ENCODE results near the gene ZNF560.
"Not testable (repeated sequence)": the region's sequence is repeated elsewhere in the genome, so short reads cannot be mapped to it uniquely, and the experiment has no call there.

The ZNF560 gene

GRCh38 chr19:9498183-9498902, at the start of gene ZNF560:
Gene ZNF560 (minus strand): TSS chr19:9498616. CDS start chr19:9475313, 23,303 bp downstream.
- no peak for DNase-seq (ENCODE audit: low read depth)

- DNase-seq (ENCODE audit: low read depth), result no peak
Observed at GRCh38 chr19:9547870-9548269, 49.5 kb upstream of the ZNF560 start.

GRCh38 chr19:9541281-9541680, 42.9 kb upstream of the ZNF560 start:
- DNase-seq (ENCODE audit: low read depth), result not testable (repeated sequence)

GRCh38 chr19:9539921-9540320, 41.5 kb upstream of the ZNF560 start:
- not testable (repeated sequence) for DNase-seq (ENCODE audit: low read depth)

GRCh38 chr19:9539201-9539600, 40.8 kb upstream of the ZNF560 start:
- not testable (repeated sequence) for DNase-seq (ENCODE audit: low read depth)

- peak; percentile 75 for DNase-seq (ENCODE audit: low read depth)
Observed at GRCh38 chr19:9538183-9539058, 40.0 kb upstream of the ZNF560 start, which contains the start of gene ZNF426. Gene ZNF426 (minus strand): TSS chr19:9538645. CDS start chr19:9536232, 2,413 bp downstream.

- DNase-seq (ENCODE audit: low read depth), result no peak
Observed at GRCh38 chr19:9535934-9536333, 37.5 kb upstream of the ZNF560 start.

GRCh38 chr19:9531933-9532332, 33.5 kb upstream of the ZNF560 start:
- DNase-seq (ENCODE audit: low read depth), result no peak

GRCh38 chr19:9528757-9529336, 30.4 kb upstream of the ZNF560 start:
- no peak for DNase-seq (ENCODE audit: low read depth)

GRCh38 chr19:9523885-9524474, 25.6 kb upstream of the ZNF560 start:
- no peak for DNase-seq (ENCODE audit: low read depth)

GRCh38 chr19:9507285-9507684, 8.9 kb upstream of the ZNF560 start:
- DNase-seq (ENCODE audit: low read depth), result no peak

GRCh38 chr19:9500796-9501195, 2.4 kb upstream of the ZNF560 start:
- DNase-seq (ENCODE audit: low read depth), result no peak

GRCh38 chr19:9494096-9494495, 4.3 kb downstream of the ZNF560 start:
- DNase-seq (ENCODE audit: low read depth), result no peak

GRCh38 chr19:9487016-9487415, 11.4 kb downstream of the ZNF560 start:
- DNase-seq (ENCODE audit: low read depth), result no peak

GRCh38 chr19:9485140-9485539, 13.3 kb downstream of the ZNF560 start:
- no peak for DNase-seq (ENCODE audit: low read depth)

- no peak for DNase-seq (ENCODE audit: low read depth)
Observed at GRCh38 chr19:9474975-9475374, 23.4 kb downstream of the ZNF560 start.

GRCh38 chr19:9467161-9467560, 31.3 kb downstream of the ZNF560 start:
- DNase-seq (ENCODE audit: low read depth), result no peak

GRCh38 chr19:9461938-9462337, 36.5 kb downstream of the ZNF560 start:
- no peak for DNase-seq (ENCODE audit: low read depth)

GRCh38 chr19:9456018-9456689, 42.3 kb downstream of the ZNF560 start:
- DNase-seq (ENCODE audit: low read depth), result no peak

GRCh38 chr19:9453953-9454352, 44.5 kb downstream of the ZNF560 start:
- no peak for DNase-seq (ENCODE audit: low read depth)

GRCh38 chr19:9445037-9445436, 53.4 kb downstream of the ZNF560 start:
- DNase-seq (ENCODE audit: low read depth), result no peak

GRCh38 chr19:9436358-9436757, 62.1 kb downstream of the ZNF560 start:
- no peak for DNase-seq (ENCODE audit: low read depth)

Data from stimulated activated CD8-positive, alpha-beta memory T cell treated with anti-CD3 and anti-CD28 coated beads, Interleukin-12 subunit alpha, Interleukin-12 subunit beta, amount 100 ng/mL, for 4 hours (primary cell).